ENCODE data around the gene STARD8.

STARD8 gene

DNA sequence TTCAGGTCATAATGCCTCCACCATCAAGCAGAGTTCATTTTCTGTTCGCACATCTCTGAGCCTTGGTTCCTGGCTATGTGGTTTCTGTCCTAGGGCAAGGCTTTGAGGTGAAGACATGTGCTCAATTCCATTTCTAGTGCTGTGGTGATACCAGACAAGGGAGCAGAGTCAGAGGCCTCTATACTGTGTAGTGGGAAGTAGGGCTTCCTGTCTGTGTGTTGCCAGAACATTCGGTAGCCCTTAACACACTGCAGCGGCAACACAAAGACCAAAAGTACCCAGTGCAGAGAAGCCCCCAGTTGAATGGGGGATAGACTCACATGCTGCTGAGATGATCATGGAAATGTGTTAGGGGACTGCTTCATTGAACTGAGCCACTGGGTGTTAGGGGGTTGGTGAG, 56.4 kb downstream of the STARD8 start:
- Histone ChIP-seq H4K20me1 (ENCODE audit: insufficient read depth, low read length) (no peaks in the 10 kb centered on the region), H3K4me2 (ENCODE audit: low read length) (no peak overlapping the region), H3K36me3 (replicated peaks; ENCODE audit: low read depth, low read length) (no peaks in the 10 kb centered on the region), H3K27ac (ENCODE audit: low read length) (no peak overlapping the region), H2AFZ (ENCODE audit: low read depth, low read length) (no peak overlapping the region), H3K27me3 (ENCODE audit: low read depth, low read length) (no peaks in the 10 kb centered on the region), H3K9ac (ENCODE audit: low read length) (no peak overlapping the region), H3K4me3 (ENCODE audit: low read length) (no peak overlapping the region), H3K79me2 (ENCODE audit: low read length) (no peaks in the 10 kb centered on the region), H3K9me3 (ENCODE audit: insufficient read depth, low read length) (no peaks in the 10 kb centered on the region), H3K4me1 (ENCODE audit: low read length) (no peaks in the 10 kb centered on the region)
- TF ChIP-seq, protein P1, sequence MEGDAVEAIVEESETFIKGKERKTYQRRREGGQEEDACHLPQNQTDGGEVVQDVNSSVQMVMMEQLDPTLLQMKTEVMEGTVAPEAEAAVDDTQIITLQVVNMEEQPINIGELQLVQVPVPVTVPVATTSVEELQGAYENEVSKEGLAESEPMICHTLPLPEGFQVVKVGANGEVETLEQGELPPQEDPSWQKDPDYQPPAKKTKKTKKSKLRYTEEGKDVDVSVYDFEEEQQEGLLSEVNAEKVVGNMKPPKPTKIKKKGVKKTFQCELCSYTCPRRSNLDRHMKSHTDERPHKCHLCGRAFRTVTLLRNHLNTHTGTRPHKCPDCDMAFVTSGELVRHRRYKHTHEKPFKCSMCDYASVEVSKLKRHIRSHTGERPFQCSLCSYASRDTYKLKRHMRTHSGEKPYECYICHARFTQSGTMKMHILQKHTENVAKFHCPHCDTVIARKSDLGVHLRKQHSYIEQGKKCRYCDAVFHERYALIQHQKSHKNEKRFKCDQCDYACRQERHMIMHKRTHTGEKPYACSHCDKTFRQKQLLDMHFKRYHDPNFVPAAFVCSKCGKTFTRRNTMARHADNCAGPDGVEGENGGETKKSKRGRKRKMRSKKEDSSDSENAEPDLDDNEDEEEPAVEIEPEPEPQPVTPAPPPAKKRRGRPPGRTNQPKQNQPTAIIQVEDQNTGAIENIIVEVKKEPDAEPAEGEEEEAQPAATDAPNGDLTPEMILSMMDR (IDR thresholded peaks at IDR 0.05; ENCODE audit: low read depth, low read length) = no peak
- TF ChIP-seq EZH2phosphoT487 (IDR thresholded peaks at IDR 0.05; ENCODE audit: low read depth) = no peak

DNA sequence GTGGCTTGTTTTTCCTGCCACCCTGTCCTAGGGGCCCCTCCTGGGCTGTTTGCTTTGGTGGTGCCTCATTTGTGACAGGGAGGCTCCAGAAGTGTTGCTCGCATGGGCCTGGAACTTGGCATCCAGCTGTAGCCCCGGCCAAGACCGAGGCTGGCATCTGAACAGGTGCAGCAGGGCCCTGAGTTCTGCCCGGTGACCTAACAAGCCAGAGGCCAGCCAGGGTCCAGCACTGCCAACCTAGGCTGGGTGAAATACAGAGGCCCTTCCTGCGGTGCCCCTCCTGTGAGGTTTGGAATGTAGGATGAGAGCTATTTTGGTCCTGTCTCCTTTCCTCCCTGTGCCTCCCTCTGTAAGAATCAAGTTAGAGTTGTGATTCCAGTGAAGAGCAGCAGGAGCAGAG, 58.5 kb downstream of the STARD8 start:
- H3K4me3 ChIP-seq (ENCODE audit: low read length) = no peak overlapping the region
- H3K36me3 ChIP-seq (replicated peaks; ENCODE audit: low read depth, low read length) = no peaks in the 10 kb centered on the region
- no peaks in the 10 kb centered on the region for H3K79me2 ChIP-seq (ENCODE audit: low read length)
- H3K4me1 ChIP-seq (ENCODE audit: low read length) = no peaks in the 10 kb centered on the region
- no peaks in the 10 kb centered on the region for H3K9me3 ChIP-seq (ENCODE audit: insufficient read depth, low read length)
- no peaks in the 10 kb centered on the region for H4K20me1 ChIP-seq (ENCODE audit: insufficient read depth, low read length)
- TF ChIP-seq, protein P1 (IDR thresholded peaks at IDR 0.05; ENCODE audit: low read depth, low read length) = no peak
- no peak for TF ChIP-seq EZH2phosphoT487 (IDR thresholded peaks at IDR 0.05; ENCODE audit: low read depth)
- H3K27me3 ChIP-seq (ENCODE audit: low read depth, low read length) = no peaks in the 10 kb centered on the region
- H3K9ac ChIP-seq (ENCODE audit: low read length) = no peak overlapping the region
- H2AFZ ChIP-seq (ENCODE audit: low read depth, low read length) = no peak overlapping the region
- H3K4me2 ChIP-seq (ENCODE audit: low read length) = no peak overlapping the region
- H3K27ac ChIP-seq (ENCODE audit: low read length) = no peak overlapping the region

DNA sequence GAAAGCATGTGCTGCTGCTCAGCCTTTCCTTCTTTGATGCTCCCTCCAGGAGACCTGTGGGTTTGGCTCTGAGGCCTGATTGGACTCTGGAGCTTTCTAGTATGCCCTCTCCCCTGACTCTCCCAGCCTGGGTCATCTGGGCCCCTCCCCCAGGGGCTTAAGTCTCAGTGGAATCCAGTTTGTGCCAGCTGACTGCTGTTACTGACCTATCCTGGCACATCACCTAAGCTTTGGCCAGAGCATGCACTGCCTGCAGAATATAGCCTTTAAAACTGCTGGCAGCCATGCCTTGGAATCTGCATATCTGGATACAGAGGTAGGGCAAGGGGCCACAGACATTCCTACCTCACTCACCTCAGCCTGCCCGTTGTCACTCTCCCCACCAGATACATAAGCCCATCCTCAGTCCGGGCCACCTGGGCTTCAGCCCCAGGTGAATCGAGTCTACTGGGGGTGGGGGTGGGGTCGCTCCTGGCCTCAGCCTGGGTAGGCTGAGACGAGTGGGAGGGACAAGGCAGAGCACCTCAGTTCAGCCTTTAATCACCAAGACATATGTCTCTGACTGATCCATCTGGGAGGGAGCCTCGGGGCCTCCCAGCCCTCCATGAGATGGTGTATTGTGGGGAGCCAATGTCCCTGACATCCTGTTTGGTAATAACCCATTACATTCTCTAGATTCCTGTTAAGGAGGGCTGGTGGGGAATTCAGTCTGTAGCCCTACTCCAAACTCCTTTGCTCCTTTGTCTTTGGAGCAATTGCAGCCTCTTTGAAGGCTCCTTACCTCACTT, 61.2 kb downstream of the STARD8 start:
- TF ChIP-seq EZH2phosphoT487 (IDR thresholded peaks at IDR 0.05; ENCODE audit: low read depth) = no peak
- TF ChIP-seq, protein P1 (IDR thresholded peaks at IDR 0.05; ENCODE audit: low read depth, low read length) = no peak
- no peak overlapping the region for H3K9ac ChIP-seq (ENCODE audit: low read length)
- H3K4me1 ChIP-seq (ENCODE audit: low read length) = peaks cover 5% of the 10 kb centered on the region; the same call in 1 of the 2 replicates
- H2AFZ ChIP-seq (ENCODE audit: low read depth, low read length) = no peak overlapping the region
- no peak overlapping the region for H3K4me2 ChIP-seq (ENCODE audit: low read length)
- no peaks in the 10 kb centered on the region for H3K79me2 ChIP-seq (ENCODE audit: low read length)
- H4K20me1 ChIP-seq (ENCODE audit: insufficient read depth, low read length) = no peaks in the 10 kb centered on the region
- no peaks in the 10 kb centered on the region for H3K27me3 ChIP-seq (ENCODE audit: low read depth, low read length)
- no peaks in the 10 kb centered on the region for H3K9me3 ChIP-seq (ENCODE audit: insufficient read depth, low read length)
- no peak overlapping the region for H3K27ac ChIP-seq (ENCODE audit: low read length)
- H3K36me3 ChIP-seq (replicated peaks; ENCODE audit: low read depth, low read length) = no peaks in the 10 kb centered on the region
- no peak overlapping the region for H3K4me3 ChIP-seq (ENCODE audit: low read length)

DNA sequence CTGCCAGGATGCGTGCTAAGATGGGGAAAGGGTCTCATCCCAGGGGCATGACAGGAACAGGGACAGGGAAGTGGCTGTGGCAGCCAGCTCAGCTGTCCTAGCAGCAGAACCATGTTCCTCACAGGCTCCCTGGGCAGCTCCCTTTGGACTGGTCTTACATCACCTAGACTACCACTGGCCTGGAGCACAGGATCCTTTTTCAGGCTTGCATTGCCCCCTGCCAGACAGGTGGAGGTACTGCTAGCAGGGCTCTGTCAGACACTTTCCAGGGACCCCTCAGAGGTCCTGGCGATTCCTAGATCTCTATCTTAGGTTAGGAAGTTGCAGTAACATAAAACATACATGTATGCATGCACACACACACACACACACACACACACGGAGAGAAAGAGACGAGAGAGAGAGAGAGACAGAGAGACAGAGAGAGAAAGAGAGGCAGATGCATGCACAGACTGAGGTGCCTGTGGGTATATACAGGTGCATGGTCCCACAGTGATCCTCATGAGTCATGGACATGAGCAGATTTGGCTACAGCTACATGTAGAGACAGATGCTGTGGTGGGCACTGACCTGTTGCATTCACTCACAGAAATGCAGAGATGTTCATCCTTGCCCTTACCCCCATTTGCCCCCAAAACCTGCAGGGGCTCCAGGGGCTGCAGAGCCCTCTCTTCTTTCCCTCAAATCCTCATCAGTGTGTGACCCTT, 63.6 kb downstream of the STARD8 start:
- Histone ChIP-seq H4K20me1 (ENCODE audit: insufficient read depth, low read length) (no peaks in the 10 kb centered on the region), H3K4me2 (ENCODE audit: low read length) (no peak overlapping the region), H3K27ac (ENCODE audit: low read length) (no peak overlapping the region), H3K79me2 (ENCODE audit: low read length) (no peaks in the 10 kb centered on the region), H3K27me3 (ENCODE audit: low read depth, low read length) (no peaks in the 10 kb centered on the region), H3K9ac (ENCODE audit: low read length) (no peak overlapping the region), H2AFZ (ENCODE audit: low read depth, low read length) (no peak overlapping the region), H3K9me3 (ENCODE audit: insufficient read depth, low read length) (no peaks in the 10 kb centered on the region), H3K4me3 (ENCODE audit: low read length) (no peak overlapping the region), H3K36me3 (replicated peaks; ENCODE audit: low read depth, low read length) (no peaks in the 10 kb centered on the region), H3K4me1 (ENCODE audit: low read length) (peaks cover 5% of the 10 kb centered on the region; the same call in 1 of the 2 replicates)
- TF ChIP-seq, protein P1 (IDR thresholded peaks at IDR 0.05; ENCODE audit: low read depth, low read length) = peak; percentile 58
- no peak for TF ChIP-seq EZH2phosphoT487 (IDR thresholded peaks at IDR 0.05; ENCODE audit: low read depth)

Measured in OCI-LY3 (cell line).